ENCODE data around the gene CDK5RAP2. TPM values are rescaled to one million over a fixed set of nuclear protein-coding genes. Genes with fewer than 3 reads are reported as not detected.

The CDK5RAP2 gene
- total and polyA plus RNA-seq, 5 experiments from 2014 or later = 17.1 to 94.9 (median 29.2) TPM

GRCh38 chr9:120611690-120612068 is 31.7 kb upstream of the CDK5RAP2 start:
- POLR2A ChIA-PET = no interaction called here
- DNase-seq (no peak), ATAC-seq (no peak)
- no peaks in the 10 kb centered on the region for H3K9me3 Mint-ChIP-seq
- H3K36me3 Mint-ChIP-seq = peaks cover 5 to 51% (median 17%) of the 10 kb centered on the region in 3 donors
- H3K4me1 Mint-ChIP-seq = peaks cover 0 to 3% (median 0%) of the 10 kb centered on the region in 4 donors
- H3K27me3 Mint-ChIP-seq = no peaks in the 10 kb centered on the region
- peak overlapping the region in 1 of 10 donors; percentile 32 for H3K27ac Mint-ChIP-seq
- H3K4me3 Mint-ChIP-seq = no peak overlapping the region

- peaks cover 5 to 55% (median 21%) of the 10 kb centered on the region in 3 donors for H3K36me3 Mint-ChIP-seq
- peak overlapping the region in 1 of 10 donors; percentile 32 for H3K27ac Mint-ChIP-seq
- DNase-seq = no peak
- no peak for ATAC-seq
- H3K4me1 Mint-ChIP-seq = peaks cover 0 to 3% (median 0%) of the 10 kb centered on the region in 4 donors
- H3K27me3 Mint-ChIP-seq = no peaks in the 10 kb centered on the region
- POLR2A ChIA-PET = no interaction called here
- no peaks in the 10 kb centered on the region for H3K9me3 Mint-ChIP-seq
- H3K4me3 Mint-ChIP-seq = no peak overlapping the region
These were observed 31.2 kb upstream of the CDK5RAP2 start for GRCh38 chr9:120610975-120611689.

- Mint-ChIP-seq H3K4me3 (no peak overlapping the region), H3K36me3 (peaks cover 5 to 60% (median 33%) of the 10 kb centered on the region in 3 donors), H3K27me3 (no peaks in the 10 kb centered on the region), H3K27ac (no peak overlapping the region), H3K4me1 (peaks cover 0 to 3% (median 0%) of the 10 kb centered on the region in 4 donors), H3K9me3 (no peaks in the 10 kb centered on the region)
- no peak for DNase-seq
- POLR2A ChIA-PET = interaction anchor here (0.5 kb wide), 1 partner anchor 79 kb away, joined by 3 read pairs; no protein-coding TSS in a partner anchor
- ATAC-seq = no peak
These were observed 29.7 kb upstream of the CDK5RAP2 start for GRCh38 chr9:120609636-120610035.

GRCh38 chr9:120608421-120608820 is 28.5 kb upstream of the CDK5RAP2 start:
- no peak overlapping the region for H3K4me3 Mint-ChIP-seq
- POLR2A ChIA-PET = no interaction called here
- peaks cover 0 to 3% (median 0%) of the 10 kb centered on the region in 4 donors for H3K4me1 Mint-ChIP-seq
- H3K36me3 Mint-ChIP-seq = peaks cover 5 to 64% (median 39%) of the 10 kb centered on the region in 3 donors
- H3K27me3 Mint-ChIP-seq = no peaks in the 10 kb centered on the region
- H3K27ac Mint-ChIP-seq = no peak overlapping the region
- ATAC-seq = no peak
- DNase-seq = no peak
- H3K9me3 Mint-ChIP-seq = no peaks in the 10 kb centered on the region

GRCh38 chr9:120603591-120603990 is 23.6 kb upstream of the CDK5RAP2 start:
- Mint-ChIP-seq H3K27me3 (no peaks in the 10 kb centered on the region), H3K36me3 (peaks cover 5 to 45% (median 31%) of the 10 kb centered on the region in 3 donors), H3K27ac (peak overlapping the region in 1 of 10 donors; percentile 44), H3K4me3 (no peak overlapping the region), H3K4me1 (peaks cover 0 to 2% (median 0%) of the 10 kb centered on the region in 4 donors), H3K9me3 (no peaks in the 10 kb centered on the region)
- ATAC-seq (no peak), DNase-seq (no peak)
- POLR2A ChIA-PET = no interaction called here

GRCh38 chr9:120603010-120603409 is 23.0 kb upstream of the CDK5RAP2 start:
- no peak for DNase-seq
- H3K4me3 Mint-ChIP-seq = no peak overlapping the region

GRCh38 chr9:120593955-120594277 is 13.9 kb upstream of the CDK5RAP2 start:
- no peaks in the 10 kb centered on the region for H3K36me3 Mint-ChIP-seq
- H3K4me1 Mint-ChIP-seq = no peaks in the 10 kb centered on the region
- H3K27me3 Mint-ChIP-seq = peaks cover 0 to 5% (median 0%) of the 10 kb centered on the region in 5 donors
- H3K4me3 Mint-ChIP-seq = no peak overlapping the region
- no peak for ATAC-seq
- H3K9me3 Mint-ChIP-seq = peaks cover 0 to 2% (median 0%) of the 10 kb centered on the region in 9 donors
- no peak for DNase-seq
- POLR2A ChIA-PET = no interaction called here
- H3K27ac Mint-ChIP-seq = no peak overlapping the region

More at GRCh38 chr9:120603010-120603409, 23.0 kb upstream of the CDK5RAP2 start:
- Mint-ChIP-seq H3K27ac (no peak overlapping the region), H3K4me1 (no peaks in the 10 kb centered on the region), H3K36me3 (peaks cover 5 to 41% (median 31%) of the 10 kb centered on the region in 3 donors), H3K9me3 (no peaks in the 10 kb centered on the region), H3K27me3 (no peaks in the 10 kb centered on the region)
- POLR2A ChIA-PET = no interaction called here
- no peak for ATAC-seq

GRCh38 chr9:120593250-120593954 is 13.4 kb upstream of the CDK5RAP2 start:
- POLR2A ChIA-PET = no interaction called here
- no peaks in the 10 kb centered on the region for H3K4me1 Mint-ChIP-seq
- H3K9me3 Mint-ChIP-seq = peaks cover 0 to 2% (median 0%) of the 10 kb centered on the region in 9 donors

GRCh38 chr9:120592210-120592609 is 12.2 kb upstream of the CDK5RAP2 start:
- H3K27me3 Mint-ChIP-seq = peaks cover 0 to 5% (median 0%) of the 10 kb centered on the region in 5 donors
- no peak overlapping the region for H3K4me3 Mint-ChIP-seq
- ATAC-seq (no peak), DNase-seq (no peak)
- no peaks in the 10 kb centered on the region for H3K4me1 Mint-ChIP-seq
- peaks cover 0 to 2% (median 0%) of the 10 kb centered on the region in 9 donors for H3K9me3 Mint-ChIP-seq
- H3K36me3 Mint-ChIP-seq = no peaks in the 10 kb centered on the region
- no peak overlapping the region for H3K27ac Mint-ChIP-seq
- POLR2A ChIA-PET = no interaction called here

More at GRCh38 chr9:120593250-120593954, 13.4 kb upstream of the CDK5RAP2 start:
- Mint-ChIP-seq H3K27ac (no peak overlapping the region), H3K36me3 (no peaks in the 10 kb centered on the region), H3K27me3 (peaks cover 0 to 5% (median 0%) of the 10 kb centered on the region in 5 donors), H3K4me3 (no peak overlapping the region)
- no peak for DNase-seq
- no peak for ATAC-seq

- Mint-ChIP-seq H3K27ac (no peak overlapping the region), H3K9me3 (no peaks in the 10 kb centered on the region), H3K4me1 (peaks cover 0 to 18% (median 3%) of the 10 kb centered on the region in 4 donors), H3K27me3 (peaks cover 0 to 5% (median 0%) of the 10 kb centered on the region in 5 donors), H3K36me3 (no peaks in the 10 kb centered on the region), H3K4me3 (no peak overlapping the region)
- POLR2A ChIA-PET = no interaction called here
- DNase-seq (no peak), ATAC-seq (no peak)
These were observed 7.4 kb upstream of the CDK5RAP2 start for GRCh38 chr9:120587328-120587727.

GRCh38 chr9:120583958-120584369 is 4.0 kb upstream of the CDK5RAP2 start:
- Mint-ChIP-seq H3K4me1 (peaks cover 8 to 45% (median 25%) of the 10 kb centered on the region in 4 donors), H3K27ac (peak overlapping the region in 2 of 10 donors; percentile 40 to 70), H3K27me3 (no peaks in the 10 kb centered on the region), H3K4me3 (peak overlapping the region in 1 of 10 donors; percentile 67), H3K9me3 (no peaks in the 10 kb centered on the region), H3K36me3 (no peaks in the 10 kb centered on the region)
- ATAC-seq (no peak), DNase-seq (peak in 5 of 10 donors; percentile 8 to 43 (median 14))
- POLR2A ChIA-PET = no interaction called here

- DNase-seq = no peak
- Mint-ChIP-seq H3K4me1 (peaks cover 19 to 70% (median 50%) of the 10 kb centered on the region in 4 donors), H3K4me3 (peak overlapping the region; percentile 90 to 96 (median 93)), H3K9me3 (no peaks in the 10 kb centered on the region), H3K27ac (peak overlapping the region; percentile 90 to 96 (median 94)), H3K36me3 (peaks cover 0 to 14% (median 2%) of the 10 kb centered on the region in 3 donors), H3K27me3 (no peaks in the 10 kb centered on the region)
- peak in 1 of 2 donors; percentile 1 for ATAC-seq
- POLR2A ChIA-PET = interaction anchor here (0.6 kb wide), 1 partner anchor 28 kb away, joined by 3 read pairs; no protein-coding TSS in a partner anchor
These were observed 572 bp downstream of the CDK5RAP2 start for GRCh38 chr9:120579139-120580050.
